Measurements from ENCODE around the gene MACROD1. TPM values are rescaled to one million over a fixed set of nuclear protein-coding genes. Genes with fewer than 3 reads are reported as not detected.

The MACROD1 gene
- total and polyA plus RNA-seq, 9 of the 15 experiments (the other 6 are each of a cell fraction or from before 2014, with no cell fraction given), result 1.1 to 60.0 (median 26.4) TPM

DNA sequence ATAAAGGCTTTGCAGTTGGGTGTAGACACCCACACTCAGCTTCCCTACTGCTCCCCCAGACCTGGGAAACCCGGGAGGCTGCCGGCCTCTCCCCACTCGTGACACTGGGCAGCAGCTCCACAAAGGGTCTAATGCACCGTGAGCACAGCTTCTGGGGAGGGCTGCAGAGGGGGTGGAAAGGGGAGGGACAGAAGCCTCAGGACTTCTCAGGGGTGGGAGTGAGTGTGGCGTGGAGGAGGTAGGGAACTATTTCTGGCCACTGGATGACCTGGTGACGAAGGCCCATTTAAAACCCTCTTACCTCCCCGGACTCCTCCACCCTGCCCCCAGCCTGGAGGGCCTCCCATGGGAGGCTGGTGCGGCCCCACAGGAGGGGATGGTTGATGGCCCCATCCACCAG lies 56.6 kb downstream of the MACROD1 start:
- DNase-seq (ENCODE audit: extremely low read depth in 1 of 4, low spot score in 3 of 4) (no peak), FAIRE-seq (no peak), ATAC-seq (no peak)
- no TSS peak for BruUV-seq (replicated peaks)
- 54% methylated on average over 8 of the region's 8 CpGs for WGBS (ENCODE audit: insufficient coverage, low coverage, missing lambda C conversion rate)
- Histone ChIP-seq H3K4me2 (ENCODE audit: insufficient read depth, low read length) (no peak overlapping the region), H4K20me1 (replicated peaks; ENCODE audit: control insufficient read depth, insufficient read depth, low read length) (peaks cover 27% of the 10 kb centered on the region), H3K79me2 (ENCODE audit: control insufficient read depth, insufficient read depth, low read length) (no peaks in the 10 kb centered on the region), H3K27ac (ENCODE audit: extremely low read depth, low read depth, low read length) (no peak overlapping the region), H3K9me1 (ENCODE audit: control insufficient read depth, insufficient read depth, low read length) (peaks cover 4% of the 10 kb centered on the region), H3K9me3 (replicated peaks; ENCODE audit: control insufficient read depth, insufficient read depth, low read depth, low read length) (no peaks in the 10 kb centered on the region), H3K36me3 (ENCODE audit: control insufficient read depth, insufficient read depth, low read length) (no peaks in the 10 kb centered on the region), H3K9ac (ENCODE audit: insufficient read depth in 1 of 2, low read depth in 2 of 2, low read length in 2 of 2) (peak overlapping the region in 1 of 2 experiments; percentile 40; a peak in 1 of 4 replicates), H3K4me1 (replicated peaks in 1 of 2; ENCODE audit: control insufficient read depth in 2 of 2, insufficient read depth in 2 of 2, low read length in 2 of 2) (peaks cover 0 to 17% of the 10 kb centered on the region in 2 experiments; a peak in 2 of 5 replicates), H2AFZ (ENCODE audit: low read depth, low read length) (no peak overlapping the region), H3K4me3 (no peak overlapping the region), H3K27me3 (ENCODE audit: control insufficient read depth in 2 of 2, insufficient read depth in 2 of 2, low read length in 2 of 2) (no peaks in the 10 kb centered on the region)
- no peak for TF ChIP-seq ZC3H4 (CRISPR knock-in tag; IDR thresholded peaks at IDR 0.05; ENCODE audit: borderline replicate concordance)
- no peak for TF ChIP-seq KAT8 (IDR thresholded peaks at IDR 0.05; ENCODE audit: low read depth)
- ChIA-PET POLR2A (interaction anchor here (0.6 to 1.4 kb wide), 2 partner anchors 8 to 12 kb away, joined by 3 to 5 read pairs; no protein-coding TSS in a partner anchor), CTCF (ENCODE audit: low intra/inter-chr PET ratio) (no interaction called here)
- in situ Hi-C loops (cut with MboI), result no loop called here
- intact Hi-C loops (cut with micrococcal nuclease), result no loop called here

GRCh38 chr11:64107303-64107702 lies 58.6 kb downstream of the MACROD1 start:
- no peak for DNase-seq (ENCODE audit: extremely low read depth in 1 of 4, low spot score in 3 of 4)
- no TSS peak for BruUV-seq (replicated peaks)
- in situ Hi-C loops (cut with MboI), result no loop called here
- Histone ChIP-seq H3K4me1 (replicated peaks in 1 of 2; ENCODE audit: control insufficient read depth in 2 of 2, insufficient read depth in 2 of 2, low read length in 2 of 2) (peaks cover 0 to 24% of the 10 kb centered on the region in 2 experiments; a peak in 2 of 5 replicates), H3K4me3 (no peak overlapping the region), H3K9me3 (replicated peaks; ENCODE audit: control insufficient read depth, insufficient read depth, low read depth, low read length) (no peaks in the 10 kb centered on the region), H3K9ac (ENCODE audit: insufficient read depth in 1 of 2, low read depth in 2 of 2, low read length in 2 of 2) (no peak overlapping the region), H3K36me3 (ENCODE audit: control insufficient read depth, insufficient read depth, low read length) (no peaks in the 10 kb centered on the region), H3K4me2 (ENCODE audit: insufficient read depth, low read length) (no peak overlapping the region), H3K27me3 (ENCODE audit: control insufficient read depth in 2 of 2, insufficient read depth in 2 of 2, low read length in 2 of 2) (no peaks in the 10 kb centered on the region), H3K27ac (ENCODE audit: extremely low read depth, low read depth, low read length) (no peak overlapping the region), H3K79me2 (ENCODE audit: control insufficient read depth, insufficient read depth, low read length) (no peaks in the 10 kb centered on the region), H3K9me1 (ENCODE audit: control insufficient read depth, insufficient read depth, low read length) (peaks cover 4% of the 10 kb centered on the region), H4K20me1 (replicated peaks; ENCODE audit: control insufficient read depth, insufficient read depth, low read length) (peaks cover 27% of the 10 kb centered on the region), H2AFZ (ENCODE audit: low read depth, low read length) (no peak overlapping the region)
- intact Hi-C loops (cut with micrococcal nuclease), result no loop called here
- FAIRE-seq, result no peak
- TF ChIP-seq KLF1 (tag; IDR thresholded peaks at IDR 0.05) (no peak), HDAC6 (IDR thresholded peaks at IDR 0.05; ENCODE audit: low read depth, low read length) (no peak), GATAD2A (IDR thresholded peaks at IDR 0.05) (no peak)
- TF ChIP-seq, protein P1, sequence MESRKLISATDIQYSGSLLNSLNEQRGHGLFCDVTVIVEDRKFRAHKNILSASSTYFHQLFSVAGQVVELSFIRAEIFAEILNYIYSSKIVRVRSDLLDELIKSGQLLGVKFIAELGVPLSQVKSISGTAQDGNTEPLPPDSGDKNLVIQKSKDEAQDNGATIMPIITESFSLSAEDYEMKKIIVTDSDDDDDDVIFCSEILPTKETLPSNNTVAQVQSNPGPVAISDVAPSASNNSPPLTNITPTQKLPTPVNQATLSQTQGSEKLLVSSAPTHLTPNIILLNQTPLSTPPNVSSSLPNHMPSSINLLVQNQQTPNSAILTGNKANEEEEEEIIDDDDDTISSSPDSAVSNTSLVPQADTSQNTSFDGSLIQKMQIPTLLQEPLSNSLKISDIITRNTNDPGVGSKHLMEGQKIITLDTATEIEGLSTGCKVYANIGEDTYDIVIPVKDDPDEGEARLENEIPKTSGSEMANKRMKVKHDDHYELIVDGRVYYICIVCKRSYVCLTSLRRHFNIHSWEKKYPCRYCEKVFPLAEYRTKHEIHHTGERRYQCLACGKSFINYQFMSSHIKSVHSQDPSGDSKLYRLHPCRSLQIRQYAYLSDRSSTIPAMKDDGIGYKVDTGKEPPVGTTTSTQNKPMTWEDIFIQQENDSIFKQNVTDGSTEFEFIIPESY (CRISPR knock-in tag; IDR thresholded peaks at IDR 0.05), result 0 out of 2 replicates have a peak, but pooled peaks have one; percentile 21
- WGBS (ENCODE audit: insufficient coverage, low coverage, missing lambda C conversion rate), result 72% methylated on average over 9 of the region's 9 CpGs
- POLR2A ChIA-PET, result interaction anchor here (0.5 kb wide), 1 partner anchor 10 kb away, joined by 3 read pairs; no protein-coding TSS in a partner anchor
- CTCF ChIA-PET (ENCODE audit: low intra/inter-chr PET ratio), result no interaction called here
- ATAC-seq, result no peak
